ENCODE measurements around the gene OR1I1.

GRCh38 chr19:15037586-15037985, 44.4 kb upstream of the OR1I1 start:
- TF ChIP-seq CTCF (IDR thresholded peaks at IDR 0.05) (no peak), POLR2A (IDR thresholded peaks at IDR 0.05) (no peak)

Data from lower leg skin (tissue), 3 donors.